ENCODE results near the gene ZMIZ1. TPM values are rescaled to one million over a fixed set of nuclear protein-coding genes. Genes with fewer than 3 reads are reported as not detected.

Gene ZMIZ1
- polyA plus RNA-seq, 3 donors, result 3.3 to 64.6 (median 8.9) TPM

- intact Hi-C loops (cut with micrococcal nuclease), result no loop called here
- Histone ChIP-seq H4K20me1 (ENCODE audit: insufficient read depth, low read length) (peaks cover 100% of the 10 kb centered on the region), H3K9me3 (replicated peaks in 1 of 2; ENCODE audit: control insufficient read depth in 1 of 2, insufficient read depth in 1 of 2, low read length in 2 of 2) (no peaks in the 10 kb centered on the region), H3K27me3 (ENCODE audit: control insufficient read depth in 2 of 2, insufficient read depth in 2 of 2, low read length in 2 of 2) (no peaks in the 10 kb centered on the region), H3K27ac (ENCODE audit: low read depth in 1 of 2, low read length in 2 of 2) (no peak overlapping the region), H3K79me2 (ENCODE audit: insufficient read depth, low read length) (no peaks in the 10 kb centered on the region), H3K4me2 (replicated peaks; ENCODE audit: extremely low read depth, low read length, poor library complexity, severe bottlenecking) (no peak overlapping the region), H3K4me1 (ENCODE audit: control insufficient read depth in 1 of 2, insufficient read depth in 2 of 2, low read length in 2 of 2) (peaks cover 0 to 25% of the 10 kb centered on the region in 2 donors), H2AFZ (ENCODE audit: insufficient read depth, low read depth, low read length, poor library complexity, severe bottlenecking) (no peak overlapping the region), H3K4me3 (replicated peaks in 1 of 3; ENCODE audit: low read depth in 2 of 3, low read length in 3 of 3) (no peak overlapping the region), H3K9ac (ENCODE audit: insufficient read depth, low read length, poor library complexity, severe bottlenecking) (no peak overlapping the region), H3K36me3 (replicated peaks in 1 of 2; ENCODE audit: control insufficient read depth in 1 of 2, insufficient read depth in 2 of 2, low read length in 2 of 2) (peaks cover 35 to 64% of the 10 kb centered on the region in 2 donors)
- TF ChIP-seq, protein P1, sequence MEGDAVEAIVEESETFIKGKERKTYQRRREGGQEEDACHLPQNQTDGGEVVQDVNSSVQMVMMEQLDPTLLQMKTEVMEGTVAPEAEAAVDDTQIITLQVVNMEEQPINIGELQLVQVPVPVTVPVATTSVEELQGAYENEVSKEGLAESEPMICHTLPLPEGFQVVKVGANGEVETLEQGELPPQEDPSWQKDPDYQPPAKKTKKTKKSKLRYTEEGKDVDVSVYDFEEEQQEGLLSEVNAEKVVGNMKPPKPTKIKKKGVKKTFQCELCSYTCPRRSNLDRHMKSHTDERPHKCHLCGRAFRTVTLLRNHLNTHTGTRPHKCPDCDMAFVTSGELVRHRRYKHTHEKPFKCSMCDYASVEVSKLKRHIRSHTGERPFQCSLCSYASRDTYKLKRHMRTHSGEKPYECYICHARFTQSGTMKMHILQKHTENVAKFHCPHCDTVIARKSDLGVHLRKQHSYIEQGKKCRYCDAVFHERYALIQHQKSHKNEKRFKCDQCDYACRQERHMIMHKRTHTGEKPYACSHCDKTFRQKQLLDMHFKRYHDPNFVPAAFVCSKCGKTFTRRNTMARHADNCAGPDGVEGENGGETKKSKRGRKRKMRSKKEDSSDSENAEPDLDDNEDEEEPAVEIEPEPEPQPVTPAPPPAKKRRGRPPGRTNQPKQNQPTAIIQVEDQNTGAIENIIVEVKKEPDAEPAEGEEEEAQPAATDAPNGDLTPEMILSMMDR (IDR thresholded peaks at IDR 0.05), result no peak
- Mint-ChIP-seq H3K4me3 (no peak overlapping the region), H3K27me3 (ENCODE audit: low read depth in 3 of 3) (peaks cover 0 to 2% (median 0%) of the 10 kb centered on the region in 3 donors), H3K4me1 (peaks cover 30% of the 10 kb centered on the region), H3K27ac (peak overlapping the region in 3 of 7 donors; percentile 5 to 74 (median 37)), H3K9me3 (no peaks in the 10 kb centered on the region), H3K36me3 (peaks cover 52 to 90% of the 10 kb centered on the region in 2 donors)
- DNase-seq, result no peak
- WGBS (ENCODE audit: insufficient coverage), result 72% methylated on average over 7 of the region's 8 CpGs
Observed at GRCh38 chr10:79178070-79178576, 109.4 kb downstream of the ZMIZ1 start.

- no peaks in the 10 kb centered on the region for H3K9me3 ChIP-seq (replicated peaks in 1 of 2; ENCODE audit: control insufficient read depth in 1 of 2, insufficient read depth in 1 of 2, low read length in 2 of 2)
- H3K4me2 ChIP-seq (replicated peaks; ENCODE audit: extremely low read depth, low read length, poor library complexity, severe bottlenecking), result no peak overlapping the region
- H4K20me1 ChIP-seq (ENCODE audit: insufficient read depth, low read length), result peaks cover 100% of the 10 kb centered on the region
- H3K9me3 Mint-ChIP-seq, result no peaks in the 10 kb centered on the region
- TF ChIP-seq, protein P1 (IDR thresholded peaks at IDR 0.05), result no peak
- no peak for DNase-seq
- H3K9ac ChIP-seq (ENCODE audit: insufficient read depth, low read length, poor library complexity, severe bottlenecking), result no peak overlapping the region
- no peak overlapping the region for H3K4me3 Mint-ChIP-seq
- H3K27ac Mint-ChIP-seq, result no peak overlapping the region
- H3K79me2 ChIP-seq (ENCODE audit: insufficient read depth, low read length), result no peaks in the 10 kb centered on the region
- peaks cover 0 to 25% of the 10 kb centered on the region in 2 donors for H3K4me1 ChIP-seq (ENCODE audit: control insufficient read depth in 1 of 2, insufficient read depth in 2 of 2, low read length in 2 of 2)
- no peak overlapping the region for H3K4me3 ChIP-seq (replicated peaks in 1 of 3; ENCODE audit: low read depth in 2 of 3, low read length in 3 of 3)
- H2AFZ ChIP-seq (ENCODE audit: insufficient read depth, low read depth, low read length, poor library complexity, severe bottlenecking), result no peak overlapping the region
- no peaks in the 10 kb centered on the region for H3K27me3 ChIP-seq (ENCODE audit: control insufficient read depth in 2 of 2, insufficient read depth in 2 of 2, low read length in 2 of 2)
- H3K36me3 ChIP-seq (replicated peaks in 1 of 2; ENCODE audit: control insufficient read depth in 1 of 2, insufficient read depth in 2 of 2, low read length in 2 of 2), result peaks cover 34 to 65% of the 10 kb centered on the region in 2 donors
- peaks cover 56 to 90% of the 10 kb centered on the region in 2 donors for H3K36me3 Mint-ChIP-seq
- intact Hi-C loops (cut with micrococcal nuclease), result no loop called here
- peaks cover 30% of the 10 kb centered on the region for H3K4me1 Mint-ChIP-seq
- peaks cover 0 to 2% (median 0%) of the 10 kb centered on the region in 3 donors for H3K27me3 Mint-ChIP-seq (ENCODE audit: low read depth in 3 of 3)
- 14% methylated on average over 2 of the region's 9 CpGs for WGBS (ENCODE audit: insufficient coverage)
- no peak overlapping the region for H3K27ac ChIP-seq (ENCODE audit: low read depth in 1 of 2, low read length in 2 of 2)
Observed at GRCh38 chr10:79178614-79179163, 109.9 kb downstream of the ZMIZ1 start.
